Measurements from ENCODE around the gene MAD1L1.

- TF ChIP-seq POLR2AphosphoS5 (IDR thresholded peaks at IDR 0.05; ENCODE audit: low read depth, low read length) (no peak), POLR2A (IDR thresholded peaks at IDR 0.05; ENCODE audit: low read depth, low read length) (no peak)
Observed at GRCh38 chr7:1819259-1819841, 413.4 kb downstream of the MAD1L1 start.
